Naive thymus-derived CD4-positive, alpha-beta T cell (primary cell): ENCODE results near the gene PELI2. TPM values are rescaled to one million over a fixed set of nuclear protein-coding genes. Genes with fewer than 3 reads are reported as not detected.

Experiments used
- ATAC-seq: fragments of 150-1000 bp; cut with Tn5 transposase; 2 replicates; pipeline ENCODE4 v1.10.0; 2021; ENCODE audit warnings: mild to moderate bottlenecking, moderate library complexity
- CTCF ChIA-PET: fragments of 350-600 bp; sonication (Branson Sonifier 250); formaldehyde crosslinking; loops from one replicate; lab custom pipeline; 2021; ENCODE audit warnings: antibody characterized with exemption; lab: Charles Lee
- POLR2A ChIA-PET: fragments of 350-600 bp; sonication (Branson Sonifier 250); formaldehyde crosslinking; loops from one replicate; lab custom pipeline; 2021; ENCODE audit warnings: antibody characterized with exemption, inconsistent platforms; lab: Charles Lee
- DNase-seq, 9 donors: peaks; one replicate each; pipeline versions ENCODE4 v3.0.0 to v3.0.0-alpha.2; 2020 to 2022; ENCODE audit warnings: mixed read lengths in 1 of 9
- H3K27ac ChIP-seq: one replicate; pipeline ENCODE4 v1.7.0; 2013; ENCODE audit warnings: mild to moderate bottlenecking, low read depth, low read length, moderate library complexity
- H3K27me3 ChIP-seq, 2 donors: one replicate each; pipeline ENCODE4 v1.7.0; 2013; ENCODE audit warnings: low read length in 2 of 2, mild to moderate bottlenecking in 2 of 2, moderate library complexity in 2 of 2; ENCODE audit not compliant: control insufficient read depth in 2 of 2, insufficient read depth in 2 of 2
- H3K36me3 ChIP-seq, 3 experiments: 1 replicate in 2 of 3; 2 replicates in 1 of 3; pipeline ENCODE4 v1.7.0; 2013; ENCODE audit warnings: low read length in 3 of 3, mild to moderate bottlenecking in 3 of 3, moderate library complexity in 1 of 3; ENCODE audit not compliant: insufficient read depth in 3 of 3, control insufficient read depth in 2 of 3
- H3K4me1 ChIP-seq, 2 donors: one replicate each; pipeline ENCODE4 v1.7.0; 2013; ENCODE audit warnings: low read length in 2 of 2, mild to moderate bottlenecking in 2 of 2, moderate library complexity in 1 of 2; ENCODE audit not compliant: control insufficient read depth in 2 of 2, insufficient read depth in 2 of 2
- H3K4me3 ChIP-seq: 2 replicates; pipeline ENCODE4 v1.7.0; 2013; ENCODE audit warnings: mild to moderate bottlenecking, low read length
- H3K9me3 ChIP-seq, 3 experiments: 1 replicate in 2 of 3; 2 replicates in 1 of 3; pipeline ENCODE4 v1.7.0; 2013; ENCODE audit warnings: low read length in 3 of 3; ENCODE audit not compliant: control insufficient read depth in 2 of 3
- H3K27ac Mint-ChIP-seq, 9 donors: one replicate each; pipeline ENCODE4 v1.8.0; 2020 to 2022; ENCODE audit warnings: mixed read lengths in 9 of 9, mild to moderate bottlenecking in 8 of 9, moderate library complexity in 5 of 9, inconsistent platforms in 2 of 9
- H3K27me3 Mint-ChIP-seq, 5 donors: one replicate each; pipeline ENCODE4 v1.8.0; 2021 to 2022; ENCODE audit warnings: mixed read lengths in 5 of 5, mild to moderate bottlenecking in 1 of 5
- H3K36me3 Mint-ChIP-seq, 5 donors: one replicate each; pipeline ENCODE4 v1.8.0; 2020 to 2022; ENCODE audit warnings: mixed read lengths in 5 of 5, mild to moderate bottlenecking in 3 of 5, inconsistent platforms in 1 of 5
- H3K4me1 Mint-ChIP-seq, 7 donors: one replicate each; pipeline ENCODE4 v1.8.0; 2020 to 2022; ENCODE audit warnings: mixed read lengths in 7 of 7, mild to moderate bottlenecking in 3 of 7, inconsistent platforms in 1 of 7
- H3K4me3 Mint-ChIP-seq, 10 donors: one replicate each; pipeline ENCODE4 v1.8.0; 2020 to 2022; ENCODE audit warnings: mild to moderate bottlenecking in 10 of 10, mixed read lengths in 10 of 10, moderate library complexity in 6 of 10, inconsistent platforms in 2 of 10
- H3K9me3 Mint-ChIP-seq, 11 donors: one replicate each; pipeline ENCODE4 v1.8.0; 2020 to 2022; ENCODE audit warnings: mixed read lengths in 11 of 11, mild to moderate bottlenecking in 4 of 11, inconsistent platforms in 1 of 11, moderate library complexity in 1 of 11
- intact Hi-C, 2 donors: fragments of 100-400 bp; cut with micrococcal nuclease; formaldehyde crosslinking; loops; one replicate each; pipeline ENCODE4 v1.15.1; 2023
- polyA plus RNA-seq, 2 donors: library from polyadenylated mRNA; unstranded; fragments of 300-500 nt; fragmentation: Illumina TruSeq; gene quantifications; one replicate each; pipeline ENCODE4 v1.2.3, GENCODE V29; 2021
- total RNA-seq, 6 experiments: library from RNA in 5 of 6; stranded (reverse) in 5 of 6; gene quantifications; 1 replicate in 5 of 6; 2 replicates in 1 of 6; pipeline ENCODE4 v1.2.3 and lab custom pipeline; 2021 to 2026

PELI2 gene
- total and polyA plus RNA-seq, 7 experiments from 2014 or later = 1.7 to 24.7 (median 11.3) TPM

GRCh38 chr14:56341766-56342493 is 223.7 kb downstream of the PELI2 start:
- Histone ChIP-seq H3K27me3 (no peaks in the 10 kb centered on the region), H3K4me3 (no peak overlapping the region), H3K4me1 (no peaks in the 10 kb centered on the region), H3K27ac (no peak overlapping the region), H3K9me3 (no peaks in the 10 kb centered on the region), H3K36me3 (no peaks in the 10 kb centered on the region)
- ChIA-PET POLR2A (no interaction called here), CTCF (interaction anchor here (0.9 kb wide), 1 partner anchor 19 kb away, joined by 3 read pairs; no protein-coding TSS in a partner anchor)
- ATAC-seq (no peak), DNase-seq (no peak)
- Mint-ChIP-seq H3K4me1 (peaks cover 0 to 14% (median 0%) of the 10 kb centered on the region in 7 donors), H3K27me3 (no peaks in the 10 kb centered on the region), H3K36me3 (no peaks in the 10 kb centered on the region), H3K9me3 (no peaks in the 10 kb centered on the region), H3K27ac (no peak overlapping the region), H3K4me3 (no peak overlapping the region)
- intact Hi-C loops = loop anchor here (2.0 to 10.0 kb wide), 5 partner anchors 225 to 895 kb away; partner anchors contain the start of gene PELI2 (in 1 of the 2)

- no peaks in the 10 kb centered on the region for H3K36me3 Mint-ChIP-seq
- no peak overlapping the region for H3K4me3 Mint-ChIP-seq
- DNase-seq (no peak), ATAC-seq (no peak)
- no peaks in the 10 kb centered on the region for H3K4me1 ChIP-seq
- H3K4me1 Mint-ChIP-seq = peaks cover 0 to 14% (median 0%) of the 10 kb centered on the region in 7 donors
- peak overlapping the region in 1 of 9 donors; percentile 13 for H3K27ac Mint-ChIP-seq
- H3K9me3 Mint-ChIP-seq = peaks cover 0 to 2% (median 0%) of the 10 kb centered on the region in 11 donors
- H3K36me3 ChIP-seq = no peaks in the 10 kb centered on the region
- H3K27ac ChIP-seq = no peak overlapping the region
- H3K4me3 ChIP-seq = no peak overlapping the region
- POLR2A ChIA-PET = no interaction called here
- no peaks in the 10 kb centered on the region for H3K27me3 Mint-ChIP-seq
- CTCF ChIA-PET = interaction anchor here (0.9 kb wide), 1 partner anchor 20 kb away, joined by 3 read pairs; no protein-coding TSS in a partner anchor
- no peaks in the 10 kb centered on the region for H3K27me3 ChIP-seq
- intact Hi-C loops = loop anchor here (5.0 to 10.0 kb wide), 3 partner anchors 225 to 380 kb away; partner anchors contain the start of gene PELI2 (in 1 of the 2)
- H3K9me3 ChIP-seq = no peaks in the 10 kb centered on the region
Measured at GRCh38 chr14:56342494-56342942, 224.3 kb downstream of the PELI2 start.

- DNase-seq = no peak
- ChIA-PET POLR2A (no interaction called here), CTCF (no interaction called here)
- H3K27ac Mint-ChIP-seq = no peak overlapping the region
- no peak overlapping the region for H3K4me3 Mint-ChIP-seq
- Histone ChIP-seq H3K27me3 (no peaks in the 10 kb centered on the region), H3K9me3 (peaks cover 0 to 5% (median 0%) of the 10 kb centered on the region in 3 experiments), H3K4me1 (no peaks in the 10 kb centered on the region), H3K36me3 (no peaks in the 10 kb centered on the region), H3K4me3 (no peak overlapping the region), H3K27ac (no peak overlapping the region)
- no peaks in the 10 kb centered on the region for H3K4me1 Mint-ChIP-seq
- ATAC-seq = no peak
- peaks cover 0 to 21% (median 10%) of the 10 kb centered on the region in 11 donors for H3K9me3 Mint-ChIP-seq
- peaks cover 0 to 9% (median 0%) of the 10 kb centered on the region in 5 donors for H3K27me3 Mint-ChIP-seq
- peaks cover 0 to 33% (median 23%) of the 10 kb centered on the region in 5 donors for H3K36me3 Mint-ChIP-seq
- intact Hi-C loops = loop anchor here in 1 of 2 donors (10.0 kb wide), 1 partner anchor 285 kb away; no protein-coding TSS in a partner anchor
Measured at GRCh38 chr14:56349960-56350359, 231.7 kb downstream of the PELI2 start.
